Measurements from ENCODE around the gene TAF4. TPM values are rescaled to one million over a fixed set of nuclear protein-coding genes. Genes with fewer than 3 reads are reported as not detected.

TAF4 gene
- total and polyA plus RNA-seq, 2 donors (not counting 3 experiments of a cell fraction or from before 2014, with no cell fraction given), result 6.1 to 19.5 TPM

DNA sequence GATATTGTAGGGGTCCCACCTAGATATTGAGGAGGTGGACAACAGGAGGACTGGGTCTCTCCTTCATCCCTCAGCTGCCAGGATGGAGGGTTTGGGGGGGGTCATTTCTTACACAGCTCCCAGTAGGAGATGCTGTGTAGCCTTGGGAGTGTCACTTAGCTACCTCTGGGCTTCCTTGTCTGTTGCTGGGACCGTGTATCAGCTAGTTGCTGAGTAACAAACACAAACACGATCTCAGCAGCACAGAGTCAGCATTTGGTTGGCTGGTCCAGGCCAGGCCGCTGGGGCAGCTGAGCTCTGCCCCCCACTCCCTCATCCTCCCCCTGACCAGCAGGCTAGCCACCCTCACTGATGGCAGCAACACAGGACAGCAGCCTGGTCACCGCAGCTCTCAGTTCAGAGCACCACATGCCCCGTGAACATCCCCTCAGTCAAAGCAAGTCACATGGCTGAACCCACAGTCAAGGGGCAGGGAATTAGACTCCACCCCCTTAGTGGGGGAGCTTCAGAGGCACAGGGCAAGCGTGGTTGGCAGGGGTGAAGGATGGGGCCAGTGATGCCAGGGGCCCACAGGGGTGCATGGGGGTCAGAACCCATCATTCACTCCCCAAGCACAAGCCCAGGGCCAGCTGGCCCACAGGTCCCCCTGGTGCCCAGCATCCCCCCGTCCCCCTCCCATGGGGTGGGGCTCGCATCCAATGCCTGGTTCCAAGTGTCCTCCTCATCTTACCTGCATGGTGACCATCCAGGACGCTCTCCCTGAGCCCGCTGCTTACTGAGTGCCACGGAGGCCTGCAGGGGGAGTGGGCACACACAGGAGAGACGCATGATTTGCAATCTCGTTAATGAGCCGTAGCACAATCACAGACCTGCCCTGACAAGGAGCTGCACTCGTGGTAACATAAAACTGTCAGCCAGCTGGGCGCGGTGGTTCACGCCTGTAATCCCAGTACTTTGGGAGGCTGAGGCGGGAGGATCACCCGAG lies 112.4 kb downstream of the TAF4 start:
- intact Hi-C loops (cut with micrococcal nuclease) (no loop called here), dilution Hi-C loops (cut with MboI; ENCODE audit: extremely low pct_ligation_motif_present, low sequenced_read_pairs) (no loop called here)
- no peak overlapping the region for H2AFZ ChIP-seq (ENCODE audit: low read depth, low read length)
- H4K20me1 ChIP-seq (replicated peaks; ENCODE audit: control insufficient read depth, extremely low read depth, insufficient read depth, low read length), result no peaks in the 10 kb centered on the region
- no peaks in the 10 kb centered on the region for H3K36me3 ChIP-seq (ENCODE audit: control insufficient read depth in 2 of 2, extremely low read depth in 1 of 2, insufficient read depth in 2 of 2, low read length in 2 of 2)
- H3K9ac ChIP-seq (replicated peaks; ENCODE audit: extremely low read depth, insufficient read depth, low read length), result no peak overlapping the region
- no peaks in the 10 kb centered on the region for H3K4me1 ChIP-seq (ENCODE audit: control insufficient read depth, extremely low read depth, insufficient read depth, low read length)
- FAIRE-seq, result no peak
- H3K9me3 ChIP-seq (replicated peaks; ENCODE audit: control insufficient read depth, insufficient read depth, low read length), result no peaks in the 10 kb centered on the region
- H3K79me2 ChIP-seq (ENCODE audit: control insufficient read depth, insufficient read depth, low read length), result no peaks in the 10 kb centered on the region
- H3K4me3 ChIP-seq (replicated peaks in 1 of 3; ENCODE audit: insufficient read depth in 1 of 3, low read depth in 1 of 3, low read length in 3 of 3), result no peak overlapping the region
- no peak for TF ChIP-seq JUN (IDR thresholded peaks at IDR 0.05; ENCODE audit: borderline replicate concordance, insufficient read depth, insufficient read length, low read depth)
- no peak for TF ChIP-seq FOS (IDR thresholded peaks at IDR 0.05; ENCODE audit: borderline replicate concordance, insufficient read depth, low read length)
- TF ChIP-seq, protein P1, sequence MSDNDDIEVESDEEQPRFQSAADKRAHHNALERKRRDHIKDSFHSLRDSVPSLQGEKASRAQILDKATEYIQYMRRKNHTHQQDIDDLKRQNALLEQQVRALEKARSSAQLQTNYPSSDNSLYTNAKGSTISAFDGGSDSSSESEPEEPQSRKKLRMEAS (IDR thresholded peaks at IDR 0.05; ENCODE audit: insufficient read depth, insufficient read length), result no peak
- no peak for TF ChIP-seq POLR2AphosphoS5 (IDR thresholded peaks at IDR 0.05; ENCODE audit: insufficient read depth, low read depth, low read length)
- TF ChIP-seq GATA2 (IDR thresholded peaks at IDR 0.05; ENCODE audit: insufficient read depth, insufficient read length, low read depth, low read length), result no peak
- TF ChIP-seq, protein P2, sequence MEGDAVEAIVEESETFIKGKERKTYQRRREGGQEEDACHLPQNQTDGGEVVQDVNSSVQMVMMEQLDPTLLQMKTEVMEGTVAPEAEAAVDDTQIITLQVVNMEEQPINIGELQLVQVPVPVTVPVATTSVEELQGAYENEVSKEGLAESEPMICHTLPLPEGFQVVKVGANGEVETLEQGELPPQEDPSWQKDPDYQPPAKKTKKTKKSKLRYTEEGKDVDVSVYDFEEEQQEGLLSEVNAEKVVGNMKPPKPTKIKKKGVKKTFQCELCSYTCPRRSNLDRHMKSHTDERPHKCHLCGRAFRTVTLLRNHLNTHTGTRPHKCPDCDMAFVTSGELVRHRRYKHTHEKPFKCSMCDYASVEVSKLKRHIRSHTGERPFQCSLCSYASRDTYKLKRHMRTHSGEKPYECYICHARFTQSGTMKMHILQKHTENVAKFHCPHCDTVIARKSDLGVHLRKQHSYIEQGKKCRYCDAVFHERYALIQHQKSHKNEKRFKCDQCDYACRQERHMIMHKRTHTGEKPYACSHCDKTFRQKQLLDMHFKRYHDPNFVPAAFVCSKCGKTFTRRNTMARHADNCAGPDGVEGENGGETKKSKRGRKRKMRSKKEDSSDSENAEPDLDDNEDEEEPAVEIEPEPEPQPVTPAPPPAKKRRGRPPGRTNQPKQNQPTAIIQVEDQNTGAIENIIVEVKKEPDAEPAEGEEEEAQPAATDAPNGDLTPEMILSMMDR (IDR thresholded peaks at IDR 0.05; ENCODE audit: extremely low read depth in 1 of 2, insufficient read depth in 1 of 2, low read depth in 1 of 2, low read length in 2 of 2), result no peak
- no peak for TF ChIP-seq EZH2 (IDR thresholded peaks at IDR 0.05; ENCODE audit: borderline replicate concordance, low read depth, low read length, severe bottlenecking)
- TF ChIP-seq POLR2A (IDR thresholded peaks at IDR 0.05; ENCODE audit: low read depth, low read length), result no peak
- TF ChIP-seq MYC (IDR thresholded peaks at IDR 0.05; ENCODE audit: low read depth, low read length), result no peak
- no peak overlapping the region for H3K27ac ChIP-seq (ENCODE audit: insufficient read depth, low read depth, low read length)
- no peak for DNase-seq (ENCODE audit: low read depth, low spot score)
- no TSS peak for BruUV-seq (replicated peaks)
- ChIA-PET POLR2A (no interaction called here), CTCF (no interaction called here)
- H3K4me2 ChIP-seq (ENCODE audit: insufficient read depth, low read length), result no peak overlapping the region
- H3K9me1 ChIP-seq (replicated peaks; ENCODE audit: control insufficient read depth, extremely low read depth, insufficient read depth, low read length), result no peaks in the 10 kb centered on the region
- H3K27me3 ChIP-seq (ENCODE audit: control insufficient read depth in 2 of 2, insufficient read depth in 2 of 2, low read length in 2 of 2), result no peaks in the 10 kb centered on the region

Measured in endothelial cell of umbilical vein (primary cell).